Measurements from ENCODE around the gene FOXJ1.

The FOXJ1 gene

GRCh38 chr17:76171706-76172105 lies 30.7 kb upstream of the FOXJ1 start:
- no peak for TF ChIP-seq POLR2A (IDR thresholded peaks at IDR 0.05; ENCODE audit: low read depth, low read length)
- DNase-seq (ENCODE audit: insufficient read length, low spot score) (no peak), FAIRE-seq (no peak)

GRCh38 chr17:76170114-76170513 lies 29.1 kb upstream of the FOXJ1 start:
- DNase-seq (ENCODE audit: insufficient read length, low spot score) = no peak
- FAIRE-seq = no peak

DNA sequence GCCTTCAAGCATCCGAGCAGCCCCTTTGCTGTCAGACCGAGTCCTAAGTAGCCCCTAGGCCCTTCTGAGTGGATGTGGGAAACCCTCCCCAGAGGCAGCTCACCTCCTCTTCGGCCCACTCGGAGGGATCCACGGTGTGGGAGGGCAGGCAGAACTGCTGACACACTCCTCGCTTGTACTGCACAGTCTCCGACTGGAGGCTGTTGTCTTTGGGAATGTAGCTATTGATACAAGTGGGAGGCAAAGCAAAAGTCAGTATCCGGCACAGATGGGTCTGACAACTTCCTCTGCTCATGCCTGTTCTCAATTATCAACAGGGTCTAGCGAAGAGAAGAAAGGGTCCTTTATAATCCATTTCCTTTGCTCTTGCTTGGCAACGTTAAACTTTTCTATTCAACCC lies 25.9 kb upstream of the FOXJ1 start:
- TF ChIP-seq POLR2A (IDR thresholded peaks at IDR 0.05; ENCODE audit: low read depth, low read length) = no peak
- FAIRE-seq (no peak), DNase-seq (ENCODE audit: insufficient read length, low spot score) (no peak)

More at GRCh38 chr17:76170114-76170513, 29.1 kb upstream of the FOXJ1 start:
- no peak for TF ChIP-seq POLR2A (IDR thresholded peaks at IDR 0.05; ENCODE audit: low read depth, low read length)

GRCh38 chr17:76166168-76166567 lies 25.1 kb upstream of the FOXJ1 start:
- FAIRE-seq (no peak), DNase-seq (ENCODE audit: insufficient read length, low spot score) (no peak)
- no peak for TF ChIP-seq POLR2A (IDR thresholded peaks at IDR 0.05; ENCODE audit: low read depth, low read length)

- TF ChIP-seq POLR2A (IDR thresholded peaks at IDR 0.05; ENCODE audit: low read depth, low read length) = no peak
- DNase-seq (ENCODE audit: insufficient read length, low spot score) (no peak), FAIRE-seq (no peak)
Observed at GRCh38 chr17:76164331-76164730, 23.3 kb upstream of the FOXJ1 start.

GRCh38 chr17:76163919-76164318 lies 22.9 kb upstream of the FOXJ1 start:
- no peak for TF ChIP-seq POLR2A (IDR thresholded peaks at IDR 0.05; ENCODE audit: low read depth, low read length)
- DNase-seq (ENCODE audit: insufficient read length, low spot score) (no peak), FAIRE-seq (no peak)

- TF ChIP-seq POLR2A (IDR thresholded peaks at IDR 0.05; ENCODE audit: low read depth, low read length) = no peak
- DNase-seq (ENCODE audit: insufficient read length, low spot score) (no peak), FAIRE-seq (no peak)
Observed at GRCh38 chr17:76161619-76162266, 20.7 kb upstream of the FOXJ1 start.

DNA sequence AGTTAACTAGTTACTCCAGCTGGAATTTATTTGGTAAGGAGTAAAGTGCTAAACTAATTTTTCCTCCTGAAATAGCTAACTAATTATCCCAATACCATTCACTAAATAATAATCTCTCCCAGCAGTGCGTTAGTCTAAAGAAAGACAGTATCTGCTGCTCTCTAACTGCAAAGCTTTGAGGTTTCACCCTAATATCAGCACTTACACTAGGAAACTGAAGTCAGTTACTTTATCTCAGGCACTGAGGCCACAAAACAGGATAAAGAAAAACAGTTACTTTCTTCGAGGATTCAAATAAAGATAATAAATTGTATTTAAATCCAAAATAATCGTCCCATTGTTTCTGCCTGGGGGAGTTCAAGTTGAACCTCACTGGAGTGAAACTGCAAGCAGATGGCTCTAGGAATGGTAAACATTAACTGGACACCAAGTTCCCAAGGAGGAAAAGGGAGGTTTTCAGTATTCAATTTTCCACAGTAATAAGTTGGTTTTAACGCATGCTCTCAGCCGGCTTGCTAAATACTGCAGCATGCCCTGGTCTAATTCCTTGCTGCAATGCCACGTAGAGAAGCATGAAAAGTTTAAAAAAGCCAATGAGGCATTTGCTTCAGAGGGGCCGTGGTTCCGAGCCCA lies 20.0 kb upstream of the FOXJ1 start:
- no peak for TF ChIP-seq POLR2A (IDR thresholded peaks at IDR 0.05; ENCODE audit: low read depth, low read length)
- DNase-seq (ENCODE audit: insufficient read length, low spot score) = no peak
- no peak for FAIRE-seq

GRCh38 chr17:76159157-76159556 lies 18.1 kb upstream of the FOXJ1 start:
- no peak for FAIRE-seq
- no peak for DNase-seq (ENCODE audit: insufficient read length, low spot score)
- no peak for TF ChIP-seq POLR2A (IDR thresholded peaks at IDR 0.05; ENCODE audit: low read depth, low read length)

GRCh38 chr17:76157759-76158158 lies 16.7 kb upstream of the FOXJ1 start:
- DNase-seq (ENCODE audit: insufficient read length, low spot score) (no peak), FAIRE-seq (no peak)
- no peak for TF ChIP-seq POLR2A (IDR thresholded peaks at IDR 0.05; ENCODE audit: low read depth, low read length)

GRCh38 chr17:76156662-76156991 lies 15.6 kb upstream of the FOXJ1 start:
- FAIRE-seq (no peak), DNase-seq (ENCODE audit: insufficient read length, low spot score) (no peak)
- TF ChIP-seq POLR2A (IDR thresholded peaks at IDR 0.05; ENCODE audit: low read depth, low read length) = no peak

DNA sequence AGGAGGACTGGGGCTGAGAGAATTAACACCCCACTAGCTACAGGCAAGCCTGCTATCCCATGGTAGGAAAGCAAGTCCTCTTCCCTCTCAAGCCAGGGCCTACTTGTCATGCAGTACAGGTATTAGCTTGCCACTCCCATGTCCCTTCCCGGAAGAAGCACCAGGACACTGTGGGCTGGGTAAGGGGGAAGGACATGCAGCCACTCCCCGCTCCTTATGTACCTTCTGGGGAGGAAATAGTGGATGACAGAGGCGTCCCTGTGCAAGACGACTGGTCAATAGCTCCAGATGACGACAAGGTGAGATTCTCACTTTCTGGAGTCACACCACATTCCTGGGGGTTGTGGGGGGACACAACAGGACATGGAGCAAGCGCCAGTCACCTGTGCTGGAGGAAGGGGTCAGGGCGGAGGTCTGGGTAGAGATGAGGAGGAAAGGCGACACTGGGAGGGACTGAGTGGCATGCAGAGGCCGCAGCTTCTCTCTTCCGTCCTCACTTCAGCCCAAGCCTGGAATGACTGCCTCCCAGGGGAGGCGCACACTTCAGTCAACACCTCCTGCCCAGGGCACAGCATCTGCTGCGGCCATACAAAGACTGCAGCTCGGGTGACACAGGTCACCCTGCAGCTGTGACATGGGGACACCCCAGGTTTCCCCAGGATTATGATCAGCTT lies 15.1 kb upstream of the FOXJ1 start:
- DNase-seq (ENCODE audit: insufficient read length, low spot score) (no peak), FAIRE-seq (no peak)
- TF ChIP-seq POLR2A (IDR thresholded peaks at IDR 0.05; ENCODE audit: low read depth, low read length) = no peak

GRCh38 chr17:76154936-76155845 lies 14.1 kb upstream of the FOXJ1 start:
- no peak for DNase-seq (ENCODE audit: insufficient read length, low spot score)
- TF ChIP-seq POLR2A (IDR thresholded peaks at IDR 0.05; ENCODE audit: low read depth, low read length) = no peak
- no peak for FAIRE-seq

- no peak for TF ChIP-seq POLR2A (IDR thresholded peaks at IDR 0.05; ENCODE audit: low read depth, low read length)
- FAIRE-seq = no peak
- no peak for DNase-seq (ENCODE audit: insufficient read length, low spot score)
Observed at GRCh38 chr17:76154292-76154691, 13.2 kb upstream of the FOXJ1 start.

Measured in H54 (cell line).